Fibroblast of skin of right quadriceps (primary cell): ENCODE measurements around the gene DACH1.
"Not testable (repeated sequence)": the region's sequence is repeated elsewhere in the genome, so short reads cannot be mapped to it uniquely, and the experiment has no call there.

Experiments used
- DNase-seq: peaks from one replicate; pipeline ENCODE4 v3.0.0-alpha.2; 2013

Gene DACH1

GRCh38 chr13:71867131-71867814, at the start of gene DACH1:
TSS of gene DACH1 (minus strand) at chr13:71867204.
- peak; percentile 50 for DNase-seq

DNA sequence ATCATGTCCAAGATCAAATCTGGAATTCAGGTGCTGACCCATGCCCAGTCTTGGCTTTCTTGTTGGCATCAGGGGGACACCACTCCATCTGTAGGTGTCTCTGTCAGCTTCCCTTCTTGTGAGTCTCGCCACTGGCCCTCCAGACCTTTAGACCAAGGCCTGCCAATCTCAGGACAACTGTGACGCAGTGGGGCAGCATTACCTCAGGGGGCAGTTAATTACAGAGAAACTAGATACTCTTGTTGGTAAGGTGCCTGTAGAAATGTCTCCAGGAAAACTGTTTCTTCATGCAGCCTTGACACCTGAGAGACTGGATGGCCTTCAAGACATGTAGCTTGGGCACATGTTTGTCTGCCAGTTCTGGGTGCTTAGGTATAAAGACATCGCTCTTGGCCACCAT, 46.7 kb upstream of the DACH1 start:
- DNase-seq: no peak

- DNase-seq: no peak
These were observed 45.5 kb upstream of the DACH1 start for GRCh38 chr13:71912524-71912923.

GRCh38 chr13:71906448-71906847, 39.4 kb upstream of the DACH1 start:
- no peak for DNase-seq

- no peak for DNase-seq
These were observed 35.7 kb upstream of the DACH1 start for GRCh38 chr13:71902676-71903075.

- DNase-seq: not testable (repeated sequence)
These were observed 26.5 kb upstream of the DACH1 start for GRCh38 chr13:71893506-71893905.

DNA sequence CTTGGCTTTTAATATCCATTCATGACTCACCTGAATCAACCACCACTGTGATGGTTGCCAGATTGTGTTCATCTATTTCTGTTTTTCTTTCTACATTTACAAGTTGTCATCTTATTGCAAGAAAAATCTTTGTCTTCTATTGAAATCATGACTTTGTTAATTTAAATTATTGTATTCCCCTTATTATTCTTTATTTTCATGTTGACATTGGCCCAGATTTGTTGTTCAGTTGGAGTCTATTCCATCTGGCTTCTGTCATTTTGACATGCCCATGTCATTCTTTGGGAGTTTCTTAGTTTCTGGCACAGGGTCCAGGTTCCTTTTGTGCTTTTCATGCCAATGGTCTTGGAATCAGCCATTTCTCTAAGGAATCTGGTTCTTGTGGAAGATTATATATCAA, 19.9 kb upstream of the DACH1 start:
- DNase-seq: no peak

- DNase-seq: no peak
These were observed 15.1 kb upstream of the DACH1 start for GRCh38 chr13:71882120-71882519.

DNA sequence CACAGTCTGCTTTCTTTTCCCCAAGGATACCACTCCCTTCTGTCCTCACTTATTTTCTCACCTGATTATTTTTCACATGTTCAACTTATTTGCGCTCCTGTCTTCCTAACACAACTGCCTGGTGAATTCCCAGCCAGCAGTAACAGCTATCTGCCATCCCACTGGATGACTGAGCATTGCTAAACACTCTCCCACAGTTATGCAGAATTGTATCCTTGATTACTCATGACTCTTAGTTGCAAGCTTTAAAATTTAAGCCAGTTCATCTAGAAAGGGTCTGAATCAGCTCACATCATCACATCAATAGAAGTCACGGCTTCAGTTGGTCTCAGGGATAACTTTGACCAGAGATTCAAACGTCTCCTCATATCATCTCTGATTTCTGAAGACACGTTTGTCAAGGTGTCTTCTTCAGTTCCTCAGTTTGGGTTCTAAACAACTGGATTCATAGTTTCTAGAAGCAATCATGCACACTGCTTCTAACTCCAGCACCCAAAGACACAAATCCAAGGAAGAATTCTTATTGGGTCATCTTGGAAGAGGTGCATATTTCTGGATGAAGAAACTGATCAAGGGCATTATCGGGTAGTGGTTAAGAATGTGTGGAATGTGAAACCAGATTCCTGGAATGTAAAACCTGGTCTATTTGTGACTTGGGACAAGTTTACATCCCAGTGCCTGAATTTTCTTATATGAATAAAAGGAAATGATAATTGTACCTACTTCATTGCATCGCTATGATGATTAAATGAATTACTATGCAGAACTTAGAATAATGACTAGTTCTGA, 13.9 kb upstream of the DACH1 start:
- DNase-seq: peak; percentile 14

DNA sequence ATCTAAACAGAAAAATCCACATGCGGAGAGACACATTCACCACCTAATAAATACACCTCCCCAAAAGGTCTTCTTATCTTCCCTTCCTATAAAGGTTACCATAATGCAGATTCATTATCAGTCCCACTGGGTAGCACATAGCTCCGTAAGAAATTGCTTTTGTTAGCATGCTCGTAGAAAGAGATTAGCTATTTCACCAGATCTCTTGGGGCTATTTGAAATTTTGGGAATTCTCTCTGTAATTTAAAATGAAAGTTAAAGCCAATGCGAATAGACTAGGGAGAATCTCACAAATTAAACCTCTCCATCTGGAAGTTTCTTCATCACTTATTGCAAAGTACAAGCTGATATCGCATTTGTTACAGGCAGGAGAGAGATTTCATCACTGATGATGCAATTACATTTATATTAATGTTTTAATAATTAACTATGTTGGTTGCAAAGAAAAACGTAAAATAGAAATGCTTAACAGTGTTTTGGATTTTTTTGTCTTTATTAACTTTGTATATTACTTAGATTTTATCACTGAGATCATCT, 12.9 kb upstream of the DACH1 start:
- DNase-seq: no peak

GRCh38 chr13:71879129-71879535, 12.1 kb upstream of the DACH1 start:
- peak; percentile 8 for DNase-seq

- DNase-seq: no peak
These were observed 10.3 kb upstream of the DACH1 start for GRCh38 chr13:71877256-71877653.

DNA sequence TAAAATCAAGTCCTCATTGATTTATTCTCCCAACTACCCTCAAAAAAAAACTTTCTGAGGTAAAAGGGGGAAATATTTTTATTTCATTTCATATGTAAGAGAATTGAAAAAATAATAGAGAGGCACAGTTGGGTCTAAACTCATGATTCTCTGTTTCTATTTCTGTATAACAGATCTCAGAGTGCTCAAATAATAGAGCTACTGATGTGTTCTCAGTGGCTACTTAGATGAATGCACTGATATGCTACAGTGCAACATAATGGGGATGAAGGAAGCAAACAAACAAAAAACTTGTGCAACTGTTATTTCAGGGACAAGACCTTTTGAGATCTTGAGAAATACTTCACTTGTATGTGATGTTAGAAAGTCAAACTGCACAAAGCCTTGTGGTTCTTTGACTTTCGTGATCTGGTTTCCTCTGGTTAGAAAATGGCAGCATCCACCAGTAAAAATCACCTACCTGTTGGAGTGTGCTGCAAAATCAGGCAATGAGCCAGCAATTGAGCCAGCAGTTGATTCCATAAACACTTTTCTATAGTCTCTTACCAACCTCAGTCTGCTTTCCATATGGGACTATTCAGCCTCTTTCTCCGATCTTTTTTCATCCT, 9.7 kb upstream of the DACH1 start:
- DNase-seq: no peak

- DNase-seq: no peak
These were observed 8.8 kb upstream of the DACH1 start for GRCh38 chr13:71875823-71876222.

- no peak for DNase-seq
These were observed 7.5 kb upstream of the DACH1 start for GRCh38 chr13:71874458-71874857.

DNA sequence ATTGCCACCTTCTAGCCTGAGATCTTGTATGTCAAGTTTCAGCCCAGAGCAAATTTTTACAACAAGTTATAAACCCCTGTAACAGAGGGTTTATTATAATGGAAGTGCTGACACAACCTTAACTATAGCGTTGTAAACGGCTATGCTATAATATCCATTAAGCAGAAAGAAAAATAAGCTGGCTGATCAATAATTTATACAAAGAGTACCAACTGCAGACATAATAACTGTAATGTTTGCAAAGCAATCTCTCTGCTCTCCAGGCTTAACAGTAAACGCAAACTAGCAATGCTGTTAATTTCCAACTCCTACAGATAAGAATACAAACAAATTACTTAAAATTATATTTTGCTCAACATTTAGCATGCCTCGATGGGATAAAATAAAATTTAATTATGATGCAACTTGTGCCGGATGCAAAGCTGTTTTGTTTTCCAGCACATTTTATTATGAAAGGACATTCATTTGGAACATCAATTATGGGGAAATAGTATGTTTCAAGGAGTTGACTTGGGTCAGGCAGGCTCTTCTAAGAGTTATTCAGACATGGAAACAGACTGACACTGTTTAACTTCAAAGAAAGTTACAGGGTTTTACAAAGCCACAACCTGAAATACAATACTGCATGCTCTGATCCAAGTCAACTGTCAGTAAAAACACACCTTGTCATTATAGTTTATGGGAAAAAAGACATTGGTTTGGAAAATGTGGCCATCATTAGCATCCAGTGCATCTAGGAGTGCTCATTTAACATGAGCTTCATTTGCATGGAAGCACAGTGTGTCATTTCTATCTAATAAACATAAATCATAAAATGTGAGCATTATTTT, 6.6 kb upstream of the DACH1 start:
- DNase-seq: no peak

- no peak for DNase-seq
These were observed 4.8 kb upstream of the DACH1 start for GRCh38 chr13:71871844-71872243.

- DNase-seq: no peak
These were observed 4.3 kb upstream of the DACH1 start for GRCh38 chr13:71871176-71871754.

DNA sequence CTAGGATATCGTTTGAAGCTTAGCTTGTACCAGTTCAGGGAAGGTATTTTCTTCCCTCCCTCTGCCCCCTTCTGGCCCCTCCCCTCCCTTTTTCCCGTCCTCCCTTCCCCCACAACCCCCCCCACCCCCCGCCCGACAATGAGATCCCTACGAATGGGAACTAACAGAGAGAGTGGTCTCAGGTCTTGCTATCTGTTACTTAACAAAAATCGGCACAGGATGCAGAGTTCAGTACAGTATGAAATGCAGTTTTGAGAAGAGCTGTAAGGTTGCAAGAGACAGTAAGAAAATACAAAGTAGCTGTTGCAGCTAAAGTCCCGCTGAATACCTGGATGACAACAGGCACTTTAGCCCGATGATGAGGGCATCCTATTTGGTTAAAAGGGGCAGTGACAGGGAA, 3.1 kb upstream of the DACH1 start:
- no peak for DNase-seq

GRCh38 chr13:71869274-71869673, 2.3 kb upstream of the DACH1 start:
- no peak for DNase-seq

GRCh38 chr13:71866335-71867130, 471 bp downstream of the DACH1 start:
- DNase-seq: no peak

GRCh38 chr13:71865874-71866334, 1.1 kb downstream of the DACH1 start:
- no peak for DNase-seq
